HL-60/S4 treated with retinoic acid at 250 ng/mL for 4 days and 3 days (cell line): Measurements from ENCODE around the gene DLGAP1.
"Not testable (repeated sequence)": the region's sequence is repeated elsewhere in the genome, so short reads cannot be mapped to it uniquely, and the experiment has no call there.

Experiments
- in situ Hi-C: fragments of 300-500 bp; cut with MboI; formaldehyde crosslinking; loops from 2 replicates; pipeline ENCODE4 v1.7.0; 2022; ENCODE audit warnings: low sequenced_read_pairs

DLGAP1 gene

GRCh38 chr18:4455113-4455811 lies at the start of gene DLGAP1:
TSS of gene DLGAP1 (minus strand) at chr18:4455307.
- in situ Hi-C loops, result no loop called here

- in situ Hi-C loops, result not testable (repeated sequence)
Observed at GRCh38 chr18:4494703-4495284, 39.7 kb upstream of the DLGAP1 start.

GRCh38 chr18:4468511-4468910 lies 13.4 kb upstream of the DLGAP1 start:
- in situ Hi-C loops, result no loop called here

GRCh38 chr18:4454537-4455112 lies 482 bp downstream of the DLGAP1 start:
- in situ Hi-C loops, result no loop called here

GRCh38 chr18:4453874-4454536 lies 1.1 kb downstream of the DLGAP1 start:
- in situ Hi-C loops, result no loop called here

- in situ Hi-C loops, result no loop called here
Observed at GRCh38 chr18:4453567-4453873, 1.6 kb downstream of the DLGAP1 start.

- in situ Hi-C loops, result no loop called here
Observed at GRCh38 chr18:4450065-4450658, 4.9 kb downstream of the DLGAP1 start.

- in situ Hi-C loops, result no loop called here
Observed at GRCh38 chr18:4445902-4446301, 9.2 kb downstream of the DLGAP1 start.

GRCh38 chr18:4444306-4444705 lies 10.8 kb downstream of the DLGAP1 start:
- in situ Hi-C loops, result no loop called here

- in situ Hi-C loops, result no loop called here
Observed at GRCh38 chr18:4441098-4441497, 14.0 kb downstream of the DLGAP1 start.

GRCh38 chr18:4438938-4439337 lies 16.2 kb downstream of the DLGAP1 start:
- in situ Hi-C loops, result no loop called here

- in situ Hi-C loops, result no loop called here
Observed at GRCh38 chr18:4433717-4434116, 21.4 kb downstream of the DLGAP1 start.

- in situ Hi-C loops, result no loop called here
Observed at GRCh38 chr18:4430836-4431235, 24.3 kb downstream of the DLGAP1 start.

GRCh38 chr18:4417714-4418113 lies 37.4 kb downstream of the DLGAP1 start:
- in situ Hi-C loops, result no loop called here

- in situ Hi-C loops, result no loop called here
Observed at GRCh38 chr18:4416976-4417375, 38.1 kb downstream of the DLGAP1 start.

GRCh38 chr18:4412286-4412685 lies 42.8 kb downstream of the DLGAP1 start:
- in situ Hi-C loops, result no loop called here

- in situ Hi-C loops, result no loop called here
Observed at GRCh38 chr18:4406856-4407255, 48.3 kb downstream of the DLGAP1 start.

- in situ Hi-C loops, result no loop called here
Observed at GRCh38 chr18:4405965-4406364, 49.1 kb downstream of the DLGAP1 start.

- in situ Hi-C loops, result no loop called here
Observed at GRCh38 chr18:4403836-4404235, 51.3 kb downstream of the DLGAP1 start.

- in situ Hi-C loops, result no loop called here
Observed at GRCh38 chr18:4400911-4401310, 54.2 kb downstream of the DLGAP1 start.

- in situ Hi-C loops, result no loop called here
Observed at GRCh38 chr18:4399929-4400328, 55.2 kb downstream of the DLGAP1 start.

GRCh38 chr18:4394700-4395099 lies 60.4 kb downstream of the DLGAP1 start:
- in situ Hi-C loops, result no loop called here
